Natural killer cell (primary cell): ENCODE measurements around the gene CYP26B1. TPM values are rescaled to one million over a fixed set of nuclear protein-coding genes. Genes with fewer than 3 reads are reported as not detected.

ENCODE experiments used
- ATAC-seq, 3 donors: fragments of 150-1000 bp in 2 of 3; fragments of 200-7000 bp in 1 of 3; cut with Tn5 transposase; 1 replicate in 1 of 3; 2 replicates in 2 of 3; pipeline ENCODE4 v1.10.0; 2021; ENCODE audit warnings: mild to moderate bottlenecking in 2 of 3, moderate library complexity in 2 of 3
- DNase-seq, 2 donors: peaks; one replicate each; pipeline versions ENCODE4 v3.0.0 to v3.0.0-alpha.2; 2013 to 2021; ENCODE audit warnings: mixed read lengths in 1 of 2
- H3K27ac ChIP-seq: one replicate; pipeline ENCODE4 v1.5.1; 2013; ENCODE audit warnings: mild to moderate bottlenecking, low read length
- H3K27me3 ChIP-seq: one replicate; pipeline ENCODE4 v1.6.1; 2013; ENCODE audit warnings: low read length; ENCODE audit not compliant: control insufficient read depth, insufficient read depth
- H3K36me3 ChIP-seq: one replicate; pipeline ENCODE4 v1.6.1; 2013; ENCODE audit warnings: low read length; ENCODE audit not compliant: control insufficient read depth, insufficient read depth
- H3K4me1 ChIP-seq: one replicate; pipeline ENCODE4 v1.6.1; 2013; ENCODE audit warnings: low read length; ENCODE audit not compliant: control insufficient read depth, insufficient read depth
- H3K4me3 ChIP-seq: one replicate; pipeline ENCODE4 v1.5.1; 2013; ENCODE audit warnings: low read length
- H3K9me3 ChIP-seq: one replicate; pipeline ENCODE4 v1.6.1; 2013; ENCODE audit warnings: low read length; ENCODE audit not compliant: control insufficient read depth, insufficient read depth
- H3K27ac Mint-ChIP-seq, 2 donors: one replicate each; pipeline ENCODE4 v1.8.0; 2022; ENCODE audit warnings: mild to moderate bottlenecking in 2 of 2, mixed read lengths in 2 of 2, moderate library complexity in 1 of 2
- H3K27me3 Mint-ChIP-seq, 2 donors: one replicate each; pipeline ENCODE4 v1.8.0; 2022; ENCODE audit warnings: low read depth in 2 of 2, mixed read lengths in 2 of 2
- H3K36me3 Mint-ChIP-seq: one replicate; pipeline ENCODE4 v1.8.0; 2022; ENCODE audit warnings: mixed read lengths
- H3K4me1 Mint-ChIP-seq, 2 donors: one replicate each; pipeline ENCODE4 v1.8.0; 2022; ENCODE audit warnings: mixed read lengths in 2 of 2
- H3K4me3 Mint-ChIP-seq: one replicate; pipeline ENCODE4 v1.8.0; 2022; ENCODE audit warnings: mild to moderate bottlenecking, moderate library complexity, mixed read lengths
- H3K9me3 Mint-ChIP-seq, 2 donors: one replicate each; pipeline ENCODE4 v1.8.0; 2022; ENCODE audit warnings: mixed read lengths in 2 of 2
- WGBS: methylation state at CpG from one replicate; pipeline ENCODE4 v1.1.7; 2013; ENCODE audit warnings: missing lambda C conversion rate; ENCODE audit not compliant: insufficient coverage; 5-methylcytosine and 5-hydroxymethylcytosine counted together
- intact Hi-C: fragments of 100-400 bp; cut with micrococcal nuclease; formaldehyde crosslinking; loops from one replicate; pipeline ENCODE4 v1.14.2; 2022
- total RNA-seq, 4 donors: library from RNA; stranded (reverse); fragments of 120-200 nt in 1 of 4; gene quantifications; one replicate each; pipeline versions ENCODE4 v1.2.3 to v1.2.4, GENCODE V29; 2013 to 2022
- TF ChIP-seq, protein P1 (sequence below): fragments of 200-600 bp; IDR thresholded peaks from one replicate; pipeline ENCODE4 v1.8.0; 2022; ENCODE audit warnings: antibody characterized with exemption

Gene CYP26B1
- total RNA-seq, 3 donors from 2014 or later (not counting 1 experiment from before 2014, with no cell fraction given) = not detected

- TF ChIP-seq, protein P1, sequence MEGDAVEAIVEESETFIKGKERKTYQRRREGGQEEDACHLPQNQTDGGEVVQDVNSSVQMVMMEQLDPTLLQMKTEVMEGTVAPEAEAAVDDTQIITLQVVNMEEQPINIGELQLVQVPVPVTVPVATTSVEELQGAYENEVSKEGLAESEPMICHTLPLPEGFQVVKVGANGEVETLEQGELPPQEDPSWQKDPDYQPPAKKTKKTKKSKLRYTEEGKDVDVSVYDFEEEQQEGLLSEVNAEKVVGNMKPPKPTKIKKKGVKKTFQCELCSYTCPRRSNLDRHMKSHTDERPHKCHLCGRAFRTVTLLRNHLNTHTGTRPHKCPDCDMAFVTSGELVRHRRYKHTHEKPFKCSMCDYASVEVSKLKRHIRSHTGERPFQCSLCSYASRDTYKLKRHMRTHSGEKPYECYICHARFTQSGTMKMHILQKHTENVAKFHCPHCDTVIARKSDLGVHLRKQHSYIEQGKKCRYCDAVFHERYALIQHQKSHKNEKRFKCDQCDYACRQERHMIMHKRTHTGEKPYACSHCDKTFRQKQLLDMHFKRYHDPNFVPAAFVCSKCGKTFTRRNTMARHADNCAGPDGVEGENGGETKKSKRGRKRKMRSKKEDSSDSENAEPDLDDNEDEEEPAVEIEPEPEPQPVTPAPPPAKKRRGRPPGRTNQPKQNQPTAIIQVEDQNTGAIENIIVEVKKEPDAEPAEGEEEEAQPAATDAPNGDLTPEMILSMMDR = no peak
- H3K27me3 ChIP-seq = peaks cover 1% of the 10 kb centered on the region
- intact Hi-C loops = no loop called here
- peaks cover 3% of the 10 kb centered on the region for H3K4me1 ChIP-seq
- Mint-ChIP-seq H3K4me1 (peaks cover 3 to 6% of the 10 kb centered on the region in 2 donors), H3K27ac (no peak overlapping the region), H3K27me3 (peaks cover 25 to 26% of the 10 kb centered on the region in 2 donors), H3K36me3 (no peaks in the 10 kb centered on the region), H3K9me3 (no peaks in the 10 kb centered on the region), H3K4me3 (no peak overlapping the region)
- no peak overlapping the region for H3K4me3 ChIP-seq
- no peak for DNase-seq
- ATAC-seq = no peak
- 91% methylated on average over 3 of the region's 3 CpGs for WGBS
- H3K27ac ChIP-seq = no peak overlapping the region
- H3K9me3 ChIP-seq = no peaks in the 10 kb centered on the region
- H3K36me3 ChIP-seq = no peaks in the 10 kb centered on the region
These were observed 7.5 kb upstream of the CYP26B1 start for GRCh38 chr2:72155151-72155550.

GRCh38 chr2:72154386-72154975 is 6.8 kb upstream of the CYP26B1 start:
- intact Hi-C loops = loop anchor here (5.0 kb wide), 1 partner anchor 622 kb away; no protein-coding TSS in a partner anchor
- Mint-ChIP-seq H3K4me1 (peaks cover 10 to 12% of the 10 kb centered on the region in 2 donors), H3K27me3 (peaks cover 29 to 32% of the 10 kb centered on the region in 2 donors), H3K4me3 (no peak overlapping the region), H3K27ac (no peak overlapping the region), H3K9me3 (no peaks in the 10 kb centered on the region), H3K36me3 (no peaks in the 10 kb centered on the region)
- no peak for DNase-seq
- Histone ChIP-seq H3K27me3 (peaks cover 8% of the 10 kb centered on the region), H3K4me1 (peaks cover 10% of the 10 kb centered on the region), H3K36me3 (no peaks in the 10 kb centered on the region), H3K4me3 (no peak overlapping the region), H3K9me3 (no peaks in the 10 kb centered on the region), H3K27ac (no peak overlapping the region)
- 91% methylated on average over 13 of the region's 16 CpGs for WGBS
- ATAC-seq = no peak
- TF ChIP-seq, protein P1 = no peak

DNA sequence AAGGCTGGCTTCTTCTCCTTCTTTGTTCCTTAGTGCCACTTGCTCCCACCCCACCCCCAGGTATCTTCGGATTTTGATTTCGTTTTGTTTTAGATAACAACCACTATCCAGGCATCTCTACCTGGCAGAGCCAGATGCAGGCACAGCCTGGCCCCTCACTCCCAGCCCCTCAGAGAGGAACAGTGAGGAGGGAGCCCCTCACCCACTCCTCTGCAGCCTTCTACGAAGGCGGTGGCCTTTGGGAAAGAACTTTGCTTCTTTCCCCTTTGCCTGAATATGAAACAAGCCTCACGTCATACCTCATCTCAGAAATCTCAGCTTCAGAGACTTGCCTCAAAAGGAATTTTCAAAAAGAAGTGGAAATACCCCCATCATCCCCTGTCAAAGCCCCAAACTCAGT is 6.3 kb upstream of the CYP26B1 start:
- H3K27ac Mint-ChIP-seq = no peak overlapping the region
- WGBS = 90% methylated on average over 5 of the region's 5 CpGs
- Histone ChIP-seq H3K27me3 (peaks cover 13% of the 10 kb centered on the region), H3K9me3 (no peaks in the 10 kb centered on the region), H3K4me1 (peaks cover 15% of the 10 kb centered on the region), H3K36me3 (no peaks in the 10 kb centered on the region), H3K27ac (no peak overlapping the region), H3K4me3 (no peak overlapping the region)
- peaks cover 35 to 38% of the 10 kb centered on the region in 2 donors for H3K27me3 Mint-ChIP-seq
- TF ChIP-seq, protein P1 = no peak
- intact Hi-C loops = loop anchor here (5.0 kb wide), 1 partner anchor 622 kb away; no protein-coding TSS in a partner anchor
- peaks cover 16 to 18% of the 10 kb centered on the region in 2 donors for H3K4me1 Mint-ChIP-seq
- DNase-seq (no peak), ATAC-seq (no peak)
- no peak overlapping the region for H3K4me3 Mint-ChIP-seq
- no peaks in the 10 kb centered on the region for H3K9me3 Mint-ChIP-seq
- H3K36me3 Mint-ChIP-seq = no peaks in the 10 kb centered on the region
